ENCODE results near the gene MCM5.

Gene MCM5

DNA sequence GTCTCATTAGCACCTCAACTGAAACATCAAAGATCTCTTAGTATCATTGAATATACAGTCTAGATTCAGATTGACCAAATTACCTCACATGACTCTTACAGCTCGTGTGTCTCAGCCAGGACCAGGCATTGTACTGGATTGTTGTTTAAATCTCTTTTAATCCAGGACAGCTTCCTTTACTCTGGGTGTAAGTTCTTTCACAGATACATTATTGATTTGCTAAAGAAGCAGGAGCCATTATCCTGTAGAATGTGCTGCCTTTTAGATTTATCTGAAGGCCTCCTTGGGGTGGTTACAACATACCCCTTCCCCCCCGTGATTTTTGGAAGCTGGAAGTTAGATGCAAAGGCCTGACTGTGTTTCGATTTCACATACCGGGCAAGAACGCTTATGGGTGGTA lies 4.2 kb downstream of the MCM5 start:
- DNase-seq: no peak

- DNase-seq: no peak
These were observed 6.5 kb downstream of the MCM5 start for GRCh38 chr22:35406443-35406842.

DNA sequence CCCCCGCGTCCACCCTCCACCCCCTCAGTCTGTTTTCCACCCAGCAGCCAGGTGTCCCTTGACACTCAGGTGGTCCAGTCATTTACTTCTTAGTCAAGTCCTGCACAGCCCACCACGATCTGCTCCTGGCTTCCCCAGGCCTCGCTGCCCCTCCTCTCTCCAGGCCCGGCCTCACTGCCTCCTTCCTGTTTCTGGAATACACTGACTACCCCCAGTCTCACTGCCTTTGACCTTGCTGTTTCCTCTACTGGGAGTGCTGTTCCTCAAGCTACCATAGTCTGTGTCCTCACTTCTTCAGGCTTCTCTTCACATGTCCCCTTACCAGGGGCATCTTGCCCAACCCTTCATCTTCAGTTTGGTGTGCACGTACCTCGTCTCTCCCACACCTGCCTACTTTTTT lies 7.4 kb downstream of the MCM5 start:
- DNase-seq: no peak

- no peak for DNase-seq
These were observed 10.1 kb downstream of the MCM5 start for GRCh38 chr22:35409783-35410662.

- no peak for DNase-seq
These were observed 10.7 kb downstream of the MCM5 start for GRCh38 chr22:35410663-35411034.

DNA sequence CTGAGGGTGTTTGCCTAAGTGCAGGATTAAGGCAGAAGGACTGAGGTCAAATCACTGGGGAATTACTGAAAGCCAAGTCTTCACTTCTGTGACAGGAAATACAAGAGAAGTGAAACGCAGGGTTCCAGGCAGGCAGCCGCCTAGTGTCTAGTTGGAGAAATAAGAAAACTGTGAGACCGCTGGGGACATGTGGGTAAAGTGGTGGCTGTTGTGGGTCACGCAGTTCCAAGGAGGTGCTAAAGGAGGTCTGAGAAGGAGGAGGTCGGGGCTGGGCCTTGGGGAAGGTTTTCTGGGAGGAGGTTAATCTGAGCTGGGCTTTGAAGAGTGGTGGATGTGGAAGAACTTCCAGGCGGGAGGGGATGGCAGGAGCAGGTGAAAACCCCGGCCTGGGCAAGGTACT lies 11.2 kb downstream of the MCM5 start:
- DNase-seq: no peak

DNA sequence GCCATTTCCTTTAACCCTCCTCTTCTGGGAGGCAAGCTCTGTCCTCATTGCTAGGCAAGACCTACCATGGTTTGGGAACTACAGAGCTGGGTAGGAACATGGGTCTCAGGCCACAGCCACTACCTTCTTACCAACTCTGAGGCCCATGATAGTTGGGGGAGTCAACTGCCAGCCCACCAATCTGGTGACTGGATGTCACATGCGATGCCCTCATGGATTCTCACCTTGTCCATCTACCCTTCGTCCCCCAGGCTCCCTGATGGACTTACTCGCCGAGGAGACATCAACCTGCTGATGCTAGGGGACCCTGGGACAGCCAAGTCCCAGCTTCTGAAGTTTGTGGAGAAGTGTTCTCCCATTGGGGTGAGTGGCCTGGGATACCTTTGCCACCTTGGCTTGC lies 13.7 kb downstream of the MCM5 start:
- DNase-seq: no peak

- DNase-seq: no peak
These were observed 17.7 kb downstream of the MCM5 start for GRCh38 chr22:35417606-35418005.

DNA sequence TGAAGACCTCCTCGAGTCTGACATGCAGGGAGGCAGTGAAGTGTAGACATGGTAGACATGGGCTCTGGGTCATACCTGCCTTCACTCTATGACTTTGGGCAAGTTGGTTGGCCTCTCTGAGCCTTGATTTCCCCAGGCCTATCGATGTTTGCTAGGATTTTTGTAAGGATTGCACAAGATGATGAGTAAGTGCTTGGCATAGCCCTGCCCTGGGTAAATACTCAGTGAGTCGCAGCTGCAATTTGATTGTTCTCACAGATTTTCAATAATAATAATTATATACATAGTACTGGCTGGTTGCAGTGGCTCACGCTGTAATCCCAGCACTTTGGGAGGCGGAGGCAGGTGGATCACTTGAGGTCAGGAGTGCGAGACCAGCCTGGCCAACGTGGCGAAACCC lies 18.1 kb downstream of the MCM5 start:
- no peak for DNase-seq

DNA sequence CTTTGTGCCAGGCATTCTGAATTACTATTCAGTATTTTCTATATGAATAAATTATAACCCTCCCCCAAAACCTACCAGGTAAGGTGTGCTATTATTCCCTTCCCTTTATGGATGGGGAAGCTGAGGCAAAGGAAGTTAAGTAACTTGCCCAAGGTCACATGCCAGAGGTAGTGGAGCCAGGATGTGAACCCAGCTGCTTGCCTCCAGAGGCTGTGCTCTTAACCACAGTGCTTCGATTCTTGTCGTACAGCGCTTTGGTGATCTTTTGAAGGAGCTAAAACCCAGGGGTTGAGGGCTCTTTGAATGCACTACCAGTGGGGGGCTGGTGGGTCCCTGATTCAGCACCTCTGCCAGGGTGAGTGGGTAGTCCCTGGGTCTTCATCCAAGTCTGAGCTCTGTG lies 18.8 kb downstream of the MCM5 start:
- DNase-seq: no peak

GRCh38 chr22:35419756-35420155 lies 19.8 kb downstream of the MCM5 start:
- DNase-seq: no peak

DNA sequence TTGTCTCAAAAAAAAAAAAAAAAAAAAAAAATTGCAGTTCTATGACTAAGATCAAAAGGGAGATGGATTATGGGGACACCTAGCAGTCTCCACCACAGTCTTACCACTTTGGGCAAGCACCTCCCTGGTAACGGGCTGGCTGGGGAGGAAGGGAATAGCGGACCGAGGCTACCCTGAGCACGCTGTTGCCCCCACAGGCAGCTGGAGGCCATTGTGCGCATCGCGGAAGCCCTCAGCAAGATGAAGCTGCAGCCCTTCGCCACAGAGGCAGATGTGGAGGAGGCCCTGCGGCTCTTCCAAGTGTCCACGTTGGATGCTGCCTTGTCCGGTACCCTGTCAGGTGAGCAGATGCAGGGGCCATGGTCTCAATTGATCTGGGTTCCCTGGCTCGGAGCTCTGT lies 21.2 kb downstream of the MCM5 start:
- no peak for DNase-seq

- no peak for DNase-seq
These were observed 22.2 kb downstream of the MCM5 start for GRCh38 chr22:35422145-35422544.

DNA sequence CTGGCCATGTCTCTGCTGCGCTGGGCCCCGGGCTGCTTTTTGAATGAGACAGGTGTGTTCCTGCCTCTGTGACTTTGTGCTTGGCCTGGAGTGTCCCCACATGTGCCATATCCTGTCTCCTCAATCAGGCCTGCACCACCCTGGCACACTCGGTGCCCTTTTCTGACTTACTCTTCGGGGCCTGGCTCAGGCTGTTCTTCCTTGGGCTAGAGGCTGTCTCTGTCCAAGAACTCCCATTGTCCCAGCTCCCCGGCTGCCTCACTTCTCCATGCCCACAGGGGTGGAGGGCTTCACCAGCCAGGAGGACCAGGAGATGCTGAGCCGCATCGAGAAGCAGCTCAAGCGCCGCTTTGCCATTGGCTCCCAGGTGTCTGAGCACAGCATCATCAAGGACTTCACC lies 23.0 kb downstream of the MCM5 start:
- DNase-seq: no peak

DNA sequence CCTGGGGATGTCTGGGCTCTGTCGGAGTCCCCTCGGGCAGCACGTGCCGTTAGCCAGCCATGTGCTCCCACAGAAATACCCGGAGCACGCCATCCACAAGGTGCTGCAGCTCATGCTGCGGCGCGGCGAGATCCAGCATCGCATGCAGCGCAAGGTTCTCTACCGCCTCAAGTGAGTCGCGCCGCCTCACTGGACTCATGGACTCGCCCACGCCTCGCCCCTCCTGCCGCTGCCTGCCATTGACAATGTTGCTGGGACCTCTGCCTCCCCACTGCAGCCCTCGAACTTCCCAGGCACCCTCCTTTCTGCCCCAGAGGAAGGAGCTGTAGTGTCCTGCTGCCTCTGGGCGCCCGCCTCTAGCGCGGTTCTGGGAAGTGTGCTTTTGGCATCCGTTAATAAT lies 24.1 kb downstream of the MCM5 start:
- no peak for DNase-seq

DNA sequence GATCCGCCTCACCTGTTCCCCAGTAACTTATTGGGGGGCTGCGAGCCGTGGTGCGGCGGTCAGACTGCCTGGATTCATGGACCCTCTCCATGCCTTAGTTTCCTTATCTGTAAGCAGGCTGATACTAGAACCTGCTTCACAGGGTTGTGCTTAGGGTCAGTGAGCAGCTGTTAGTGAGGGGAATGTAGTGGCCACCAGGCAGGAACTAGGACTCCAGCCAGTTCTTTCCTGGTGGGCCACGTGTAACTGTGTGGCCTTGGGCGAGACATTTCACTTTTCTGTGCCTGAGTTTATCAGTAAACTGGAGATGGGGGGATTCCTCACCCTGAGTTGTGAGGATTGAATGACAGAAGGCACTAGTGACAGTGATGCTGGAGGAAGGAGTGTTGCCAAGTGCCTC lies 24.8 kb downstream of the MCM5 start:
- DNase-seq: no peak

GRCh38 chr22:35425546-35425945 lies 25.6 kb downstream of the MCM5 start:
- DNase-seq: no peak

GRCh38 chr22:35425971-35426800 lies 26.2 kb downstream of the MCM5 start:
- no peak for DNase-seq

- DNase-seq: no peak
These were observed 26.8 kb downstream of the MCM5 start for GRCh38 chr22:35426801-35427140.

GRCh38 chr22:35430897-35431322 lies 31.0 kb downstream of the MCM5 start:
- DNase-seq: peak; percentile 75

DNA sequence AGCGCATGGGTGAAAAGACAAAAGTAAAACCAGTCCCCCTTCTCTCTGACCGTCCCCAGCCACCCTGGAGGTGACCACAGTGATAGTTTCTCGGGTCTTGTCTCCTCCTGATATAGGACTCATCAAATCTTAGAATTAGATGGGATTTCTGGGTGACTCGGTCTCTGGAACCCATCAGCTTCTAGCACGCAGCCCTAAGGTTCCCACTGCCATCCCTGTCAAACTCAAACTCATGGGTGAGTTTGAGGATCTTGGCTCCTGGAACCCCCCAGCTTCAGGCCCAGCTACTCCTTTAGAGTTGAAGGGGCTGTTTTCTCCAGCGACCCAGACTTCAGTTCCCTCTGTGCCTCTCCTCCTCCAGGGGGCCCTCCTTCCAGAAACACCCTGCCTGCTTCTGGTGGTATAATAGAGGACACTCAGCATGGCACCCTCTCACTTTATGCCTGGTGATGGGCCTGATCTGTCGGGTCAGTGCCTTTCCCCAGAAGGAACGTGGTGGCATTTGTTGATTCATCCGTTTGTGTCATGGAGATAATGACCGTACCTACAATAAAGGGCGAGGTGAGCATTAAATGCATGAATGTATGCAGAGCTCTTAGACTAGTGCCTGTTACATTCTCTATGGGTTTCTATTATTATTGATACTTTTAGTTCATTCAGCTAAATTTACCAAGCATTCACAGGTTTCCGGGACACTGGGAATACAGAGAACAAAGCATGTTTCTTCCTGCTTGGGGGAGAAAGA lies 31.7 kb downstream of the MCM5 start:
- DNase-seq: no peak

GRCh38 chr22:35432228-35432905 lies 32.4 kb downstream of the MCM5 start:
- DNase-seq: no peak
